Measurements from ENCODE around the gene GPR61.

Gene GPR61

GRCh38 chr1:109535481-109535880 is 4.2 kb upstream of the GPR61 start:
- no peaks in the 10 kb centered on the region for H3K36me3 ChIP-seq (ENCODE audit: control insufficient read depth in 1 of 2, insufficient read depth in 2 of 2, low read depth in 1 of 2, low read length in 2 of 2)
- H3K4me1 ChIP-seq (ENCODE audit: control insufficient read depth, insufficient read depth, low read depth, low read length): peaks cover 11% of the 10 kb centered on the region
- H3K27ac ChIP-seq (ENCODE audit: low read length, poor library complexity, severe bottlenecking): no peak overlapping the region
- no peaks in the 10 kb centered on the region for H3K79me1 ChIP-seq (replicated peaks; ENCODE audit: low read length, poor library complexity, severe bottlenecking)
- no peak overlapping the region for H3K23ac ChIP-seq (ENCODE audit: low read length in 2 of 2)
- no peak overlapping the region for H3K18ac ChIP-seq (ENCODE audit: low read depth in 1 of 2, low read length in 2 of 2)
- H2BK12ac ChIP-seq (ENCODE audit: low read length in 2 of 2): peak overlapping the region in 1 of 2 experiments; percentile 57
- no peak overlapping the region for H2AK5ac ChIP-seq (ENCODE audit: low read length, severe bottlenecking)
- peak; percentile 37 for DNase-seq
- WGBS: 72% methylated on average over 4 of the region's 4 CpGs
- H4K91ac ChIP-seq (ENCODE audit: low read length): no peak overlapping the region
- no peak overlapping the region for H3K4ac ChIP-seq (ENCODE audit: low read depth in 1 of 2, low read length in 2 of 2)
- H2BK120ac ChIP-seq (ENCODE audit: low read depth, low read length): no peak overlapping the region
- peaks cover 19 to 22% of the 10 kb centered on the region in 2 experiments for H3K27me3 ChIP-seq (ENCODE audit: control insufficient read depth in 1 of 2, insufficient read depth in 1 of 2, low read length in 2 of 2)
- H2AFZ ChIP-seq (ENCODE audit: low read depth, low read length): peak overlapping the region; percentile 42
- H4K8ac ChIP-seq (ENCODE audit: low read length): no peak overlapping the region
- H2BK15ac ChIP-seq (ENCODE audit: low read depth, poor library complexity, severe bottlenecking): no peak overlapping the region
- H3K14ac ChIP-seq (ENCODE audit: low read length in 2 of 2): no peak overlapping the region
- H3K4me2 ChIP-seq (ENCODE audit: low read length, poor library complexity, severe bottlenecking): no peak overlapping the region
- no peak overlapping the region for H2BK5ac ChIP-seq (ENCODE audit: low read depth, low read length, poor library complexity, severe bottlenecking)
- no peak overlapping the region for H3K9ac ChIP-seq (ENCODE audit: low read length)
- no peak overlapping the region for H3K4me3 ChIP-seq (ENCODE audit: insufficient read depth in 1 of 2, low read depth in 1 of 2, low read length in 2 of 2)
- no peaks in the 10 kb centered on the region for H3K9me3 ChIP-seq (ENCODE audit: control insufficient read depth, low read length)

DNA sequence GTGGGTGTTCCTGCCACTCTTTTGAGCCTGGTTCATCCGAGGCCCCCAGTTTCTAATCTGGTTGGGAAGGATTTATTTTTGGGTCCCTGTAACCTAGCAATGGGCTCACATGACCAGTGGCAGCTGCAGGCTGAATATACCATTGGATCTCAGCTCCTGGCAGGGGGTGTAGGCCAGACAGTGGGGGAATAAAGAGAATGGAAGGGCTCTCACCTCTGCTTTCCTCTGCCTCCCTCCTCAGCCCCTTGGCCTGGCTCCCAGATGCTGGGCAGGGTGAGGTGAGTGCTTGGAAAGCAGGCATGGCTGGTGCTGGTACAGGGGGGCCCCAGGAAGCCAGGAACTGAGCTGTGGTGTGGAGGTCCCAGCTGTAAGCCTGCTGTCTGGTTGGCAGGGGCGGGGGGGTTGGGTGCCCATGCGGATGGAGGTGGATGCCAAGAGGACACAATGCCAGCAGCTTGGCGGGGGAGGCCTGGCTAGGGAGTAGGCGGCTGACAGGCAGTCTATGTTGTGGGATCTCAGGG is 3.6 kb upstream of the GPR61 start:
- Histone ChIP-seq H3K23ac (ENCODE audit: low read length in 2 of 2) (no peak overlapping the region), H4K91ac (ENCODE audit: low read length) (no peak overlapping the region), H3K4ac (ENCODE audit: low read depth in 1 of 2, low read length in 2 of 2) (no peak overlapping the region), H2AFZ (ENCODE audit: low read depth, low read length) (no peak overlapping the region), H2BK120ac (ENCODE audit: low read depth, low read length) (no peak overlapping the region), H3K18ac (ENCODE audit: low read depth in 1 of 2, low read length in 2 of 2) (peak overlapping the region in 1 of 2 experiments; percentile 37), H3K9ac (ENCODE audit: low read length) (no peak overlapping the region), H4K8ac (ENCODE audit: low read length) (no peak overlapping the region), H2AK5ac (ENCODE audit: low read length, severe bottlenecking) (no peak overlapping the region), H3K9me3 (ENCODE audit: control insufficient read depth, low read length) (no peaks in the 10 kb centered on the region), H3K4me3 (ENCODE audit: insufficient read depth in 1 of 2, low read depth in 1 of 2, low read length in 2 of 2) (no peak overlapping the region), H2BK15ac (ENCODE audit: low read depth, poor library complexity, severe bottlenecking) (no peak overlapping the region), H3K4me2 (ENCODE audit: low read length, poor library complexity, severe bottlenecking) (no peak overlapping the region), H3K79me1 (replicated peaks; ENCODE audit: low read length, poor library complexity, severe bottlenecking) (no peaks in the 10 kb centered on the region), H2BK12ac (ENCODE audit: low read length in 2 of 2) (no peak overlapping the region), H3K27me3 (ENCODE audit: control insufficient read depth in 1 of 2, insufficient read depth in 1 of 2, low read length in 2 of 2) (peaks cover 25 to 26% of the 10 kb centered on the region in 2 experiments), H2BK5ac (ENCODE audit: low read depth, low read length, poor library complexity, severe bottlenecking) (no peak overlapping the region), H3K27ac (ENCODE audit: low read length, poor library complexity, severe bottlenecking) (no peak overlapping the region), H3K14ac (ENCODE audit: low read length in 2 of 2) (peak overlapping the region in 1 of 2 experiments; percentile 44), H3K4me1 (ENCODE audit: control insufficient read depth, insufficient read depth, low read depth, low read length) (peaks cover 11% of the 10 kb centered on the region), H3K36me3 (ENCODE audit: control insufficient read depth in 1 of 2, insufficient read depth in 2 of 2, low read depth in 1 of 2, low read length in 2 of 2) (no peaks in the 10 kb centered on the region)
- 89% methylated on average over 5 of the region's 5 CpGs for WGBS
- no peak for DNase-seq

- no peak overlapping the region for H3K14ac ChIP-seq (ENCODE audit: low read length in 2 of 2)
- H2AK5ac ChIP-seq (ENCODE audit: low read length, severe bottlenecking): no peak overlapping the region
- H3K27ac ChIP-seq (ENCODE audit: low read length, poor library complexity, severe bottlenecking): no peak overlapping the region
- peaks cover 30 to 33% of the 10 kb centered on the region in 2 experiments for H3K27me3 ChIP-seq (ENCODE audit: control insufficient read depth in 1 of 2, insufficient read depth in 1 of 2, low read length in 2 of 2)
- no peaks in the 10 kb centered on the region for H3K36me3 ChIP-seq (ENCODE audit: control insufficient read depth in 1 of 2, insufficient read depth in 2 of 2, low read depth in 1 of 2, low read length in 2 of 2)
- no peak overlapping the region for H2BK120ac ChIP-seq (ENCODE audit: low read depth, low read length)
- H4K8ac ChIP-seq (ENCODE audit: low read length): no peak overlapping the region
- DNase-seq: no peak
- no peak overlapping the region for H3K4me2 ChIP-seq (ENCODE audit: low read length, poor library complexity, severe bottlenecking)
- H3K4me3 ChIP-seq (ENCODE audit: insufficient read depth in 1 of 2, low read depth in 1 of 2, low read length in 2 of 2): no peak overlapping the region
- H3K4ac ChIP-seq (ENCODE audit: low read depth in 1 of 2, low read length in 2 of 2): no peak overlapping the region
- no peaks in the 10 kb centered on the region for H3K9me3 ChIP-seq (ENCODE audit: control insufficient read depth, low read length)
- no peak overlapping the region for H3K18ac ChIP-seq (ENCODE audit: low read depth in 1 of 2, low read length in 2 of 2)
- H2BK15ac ChIP-seq (ENCODE audit: low read depth, poor library complexity, severe bottlenecking): no peak overlapping the region
- no peak overlapping the region for H2AFZ ChIP-seq (ENCODE audit: low read depth, low read length)
- no peak overlapping the region for H2BK12ac ChIP-seq (ENCODE audit: low read length in 2 of 2)
- peaks cover 4% of the 10 kb centered on the region for H3K4me1 ChIP-seq (ENCODE audit: control insufficient read depth, insufficient read depth, low read depth, low read length)
- no peak overlapping the region for H4K91ac ChIP-seq (ENCODE audit: low read length)
- no peak overlapping the region for H2BK5ac ChIP-seq (ENCODE audit: low read depth, low read length, poor library complexity, severe bottlenecking)
- 98% methylated on average over 8 of the region's 9 CpGs for WGBS
- H3K79me1 ChIP-seq (replicated peaks; ENCODE audit: low read length, poor library complexity, severe bottlenecking): no peaks in the 10 kb centered on the region
- no peak overlapping the region for H3K23ac ChIP-seq (ENCODE audit: low read length in 2 of 2)
- H3K9ac ChIP-seq (ENCODE audit: low read length): no peak overlapping the region
Measured at GRCh38 chr1:109537450-109538178, 2.1 kb upstream of the GPR61 start.

DNA sequence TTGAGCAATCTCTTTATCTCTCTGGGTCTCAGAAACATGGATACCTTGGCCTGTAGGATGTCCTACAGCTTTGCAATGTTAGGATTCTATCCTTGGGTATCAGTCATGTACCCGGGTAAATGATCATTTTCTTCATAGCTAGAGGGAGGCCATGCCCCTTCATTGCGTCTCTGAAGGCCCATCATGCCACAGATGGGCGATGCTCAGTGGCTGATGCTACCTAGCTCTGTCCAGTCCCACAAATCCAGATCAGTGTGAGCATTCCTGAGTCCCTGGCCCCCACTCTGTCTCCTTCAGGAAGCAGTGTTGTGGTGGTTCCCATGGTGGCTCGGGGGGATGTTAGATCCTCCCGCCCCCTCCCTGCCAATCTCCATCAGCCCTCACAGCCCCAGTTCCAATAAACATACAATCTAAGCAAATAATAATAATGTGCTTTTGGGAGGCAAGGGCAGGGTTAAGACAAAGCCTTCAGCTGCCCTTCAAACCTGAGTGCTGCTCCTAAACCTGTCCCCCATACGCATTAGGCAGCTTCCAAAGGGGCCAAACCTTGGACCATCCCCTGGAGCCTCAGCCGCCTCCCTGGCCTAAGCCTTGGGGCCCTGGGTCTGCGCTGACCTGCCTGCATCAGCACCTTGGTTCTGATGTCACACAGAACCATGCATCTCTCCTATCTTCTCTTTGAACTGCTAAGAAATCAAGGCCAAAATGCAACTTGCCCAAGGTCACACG is 681 bp upstream of the GPR61 start:
- H3K23ac ChIP-seq (ENCODE audit: low read length in 2 of 2): no peak overlapping the region
- 90% methylated on average over 7 of the region's 9 CpGs for WGBS

More for the DNA sequence above, 681 bp upstream of the GPR61 start:
- Histone ChIP-seq H3K14ac (ENCODE audit: low read length in 2 of 2) (no peak overlapping the region), H2AFZ (ENCODE audit: low read depth, low read length) (no peak overlapping the region), H3K18ac (ENCODE audit: low read depth in 1 of 2, low read length in 2 of 2) (no peak overlapping the region), H3K9ac (ENCODE audit: low read length) (no peak overlapping the region), H3K79me1 (replicated peaks; ENCODE audit: low read length, poor library complexity, severe bottlenecking) (no peaks in the 10 kb centered on the region), H3K36me3 (ENCODE audit: control insufficient read depth in 1 of 2, insufficient read depth in 2 of 2, low read depth in 1 of 2, low read length in 2 of 2) (no peaks in the 10 kb centered on the region), H2BK12ac (ENCODE audit: low read length in 2 of 2) (no peak overlapping the region), H3K27ac (ENCODE audit: low read length, poor library complexity, severe bottlenecking) (no peak overlapping the region), H3K4me1 (ENCODE audit: control insufficient read depth, insufficient read depth, low read depth, low read length) (peaks cover 2% of the 10 kb centered on the region), H3K27me3 (ENCODE audit: control insufficient read depth in 1 of 2, insufficient read depth in 1 of 2, low read length in 2 of 2) (peaks cover 33 to 39% of the 10 kb centered on the region in 2 experiments), H3K4me2 (ENCODE audit: low read length, poor library complexity, severe bottlenecking) (no peak overlapping the region), H4K8ac (ENCODE audit: low read length) (no peak overlapping the region), H3K4ac (ENCODE audit: low read depth in 1 of 2, low read length in 2 of 2) (no peak overlapping the region), H2AK5ac (ENCODE audit: low read length, severe bottlenecking) (no peak overlapping the region), H3K4me3 (ENCODE audit: insufficient read depth in 1 of 2, low read depth in 1 of 2, low read length in 2 of 2) (no peak overlapping the region), H2BK120ac (ENCODE audit: low read depth, low read length) (no peak overlapping the region), H2BK15ac (ENCODE audit: low read depth, poor library complexity, severe bottlenecking) (no peak overlapping the region), H4K91ac (ENCODE audit: low read length) (no peak overlapping the region), H2BK5ac (ENCODE audit: low read depth, low read length, poor library complexity, severe bottlenecking) (no peak overlapping the region), H3K9me3 (ENCODE audit: control insufficient read depth, low read length) (no peaks in the 10 kb centered on the region)
- no peak for DNase-seq

Measured in mesenchymal stem cell (in vitro differentiated cells and primary cell).